ENCODE data around the gene GAS6. TPM values are rescaled to one million over a fixed set of nuclear protein-coding genes. Genes with fewer than 3 reads are reported as not detected.

GAS6 gene
- total RNA-seq, 3 donors from 2014 or later, result 0.61 to 0.84 (median 0.71) TPM

GRCh38 chr13:113782472-113782871, 81.4 kb downstream of the GAS6 start:
- Mint-ChIP-seq H3K27me3 (ENCODE audit: low read depth) (peaks cover 15% of the 10 kb centered on the region), H3K36me3 (ENCODE audit: insufficient read depth) (no peaks in the 10 kb centered on the region), H3K4me1 (ENCODE audit: low read depth) (no peaks in the 10 kb centered on the region), H3K9me3 (no peaks in the 10 kb centered on the region), H3K4me3 (no peak overlapping the region)
- ATAC-seq (no peak), DNase-seq (no peak)

- H3K4me3 Mint-ChIP-seq, result no peak overlapping the region
- peaks cover 22% of the 10 kb centered on the region for H3K27me3 Mint-ChIP-seq (ENCODE audit: low read depth)
- no peak for DNase-seq
- ATAC-seq, result no peak
- no peaks in the 10 kb centered on the region for H3K9me3 Mint-ChIP-seq
- no peaks in the 10 kb centered on the region for H3K4me1 Mint-ChIP-seq (ENCODE audit: low read depth)
- no peaks in the 10 kb centered on the region for H3K36me3 Mint-ChIP-seq (ENCODE audit: insufficient read depth)
These were observed 82.3 kb downstream of the GAS6 start for GRCh38 chr13:113781571-113781970.

- ATAC-seq (peak in 1 of 2 donors; percentile 38), DNase-seq (no peak)
- H3K27me3 Mint-ChIP-seq (ENCODE audit: low read depth), result peaks cover 14% of the 10 kb centered on the region
These were observed 86.3 kb downstream of the GAS6 start for GRCh38 chr13:113777311-113778260.

GRCh38 chr13:113776231-113777125, 87.4 kb downstream of the GAS6 start:
- peaks cover 11% of the 10 kb centered on the region for H3K9me3 Mint-ChIP-seq
- H3K36me3 Mint-ChIP-seq (ENCODE audit: insufficient read depth), result no peaks in the 10 kb centered on the region
- peaks cover 14% of the 10 kb centered on the region for H3K27me3 Mint-ChIP-seq (ENCODE audit: low read depth)
- no peak for DNase-seq
- H3K4me3 Mint-ChIP-seq, result no peak overlapping the region
- peaks cover 12% of the 10 kb centered on the region for H3K4me1 Mint-ChIP-seq (ENCODE audit: low read depth)
- ATAC-seq, result no peak

More at GRCh38 chr13:113777311-113778260, 86.3 kb downstream of the GAS6 start:
- Mint-ChIP-seq H3K4me1 (ENCODE audit: low read depth) (peaks cover 2% of the 10 kb centered on the region), H3K36me3 (ENCODE audit: insufficient read depth) (no peaks in the 10 kb centered on the region), H3K4me3 (no peak overlapping the region), H3K9me3 (peaks cover 2% of the 10 kb centered on the region)

- DNase-seq (no peak), ATAC-seq (no peak)
- no peak overlapping the region for H3K4me3 Mint-ChIP-seq
- peaks cover 11% of the 10 kb centered on the region for H3K9me3 Mint-ChIP-seq
- no peaks in the 10 kb centered on the region for H3K36me3 Mint-ChIP-seq (ENCODE audit: insufficient read depth)
- H3K4me1 Mint-ChIP-seq (ENCODE audit: low read depth), result peaks cover 12% of the 10 kb centered on the region
- peaks cover 14% of the 10 kb centered on the region for H3K27me3 Mint-ChIP-seq (ENCODE audit: low read depth)
These were observed 88.3 kb downstream of the GAS6 start for GRCh38 chr13:113775451-113776145.

- H3K4me1 Mint-ChIP-seq (ENCODE audit: low read depth), result peaks cover 12% of the 10 kb centered on the region
- H3K9me3 Mint-ChIP-seq, result peaks cover 11% of the 10 kb centered on the region
- peaks cover 14% of the 10 kb centered on the region for H3K27me3 Mint-ChIP-seq (ENCODE audit: low read depth)
- ATAC-seq, result no peak
- DNase-seq, result no peak
- no peaks in the 10 kb centered on the region for H3K36me3 Mint-ChIP-seq (ENCODE audit: insufficient read depth)
- no peak overlapping the region for H3K4me3 Mint-ChIP-seq
These were observed 89.4 kb downstream of the GAS6 start for GRCh38 chr13:113774177-113775107.

- Mint-ChIP-seq H3K4me3 (no peak overlapping the region), H3K27me3 (ENCODE audit: low read depth) (peaks cover 2% of the 10 kb centered on the region), H3K9me3 (peaks cover 11% of the 10 kb centered on the region), H3K36me3 (ENCODE audit: insufficient read depth) (no peaks in the 10 kb centered on the region), H3K4me1 (ENCODE audit: low read depth) (peaks cover 12% of the 10 kb centered on the region)
- peak; percentile 46 to 81 for ATAC-seq
- no peak for DNase-seq
These were observed 92.1 kb downstream of the GAS6 start for GRCh38 chr13:113771709-113772331.

GRCh38 chr13:113770937-113771336, 92.9 kb downstream of the GAS6 start:
- no peak overlapping the region for H3K4me3 Mint-ChIP-seq
- H3K9me3 Mint-ChIP-seq, result peaks cover 11% of the 10 kb centered on the region

More at GRCh38 chr13:113770937-113771336, 92.9 kb downstream of the GAS6 start:
- DNase-seq, result no peak
- H3K27me3 Mint-ChIP-seq (ENCODE audit: low read depth), result no peaks in the 10 kb centered on the region
- ATAC-seq, result no peak
- peaks cover 12% of the 10 kb centered on the region for H3K4me1 Mint-ChIP-seq (ENCODE audit: low read depth)
- H3K36me3 Mint-ChIP-seq (ENCODE audit: insufficient read depth), result no peaks in the 10 kb centered on the region

Other genes starting within 250 kb of the GAS6 start
- not detected for gene ATP4B, start 205.9 kb downstream of the GAS6 start, total RNA-seq
- under 1 TPM in 1 of 3 donors, not detected in 2; 0.05 TPM for gene GRK1, start 196.9 kb downstream of the GAS6 start, total RNA-seq
- 1 to 10 TPM; 1.1 to 1.4 (median 1.3) TPM for gene TMEM255B, start 104.8 kb downstream of the GAS6 start, total RNA-seq
- 1 to 10 TPM; 1.1 to 1.5 (median 1.4) TPM for gene C13orf46, start 110.0 kb upstream of the GAS6 start, total RNA-seq